ENCODE measurements around the gene OR1K1. TPM values are rescaled to one million over a fixed set of nuclear protein-coding genes. Genes with fewer than 3 reads are reported as not detected.

Gene OR1K1, protein sequence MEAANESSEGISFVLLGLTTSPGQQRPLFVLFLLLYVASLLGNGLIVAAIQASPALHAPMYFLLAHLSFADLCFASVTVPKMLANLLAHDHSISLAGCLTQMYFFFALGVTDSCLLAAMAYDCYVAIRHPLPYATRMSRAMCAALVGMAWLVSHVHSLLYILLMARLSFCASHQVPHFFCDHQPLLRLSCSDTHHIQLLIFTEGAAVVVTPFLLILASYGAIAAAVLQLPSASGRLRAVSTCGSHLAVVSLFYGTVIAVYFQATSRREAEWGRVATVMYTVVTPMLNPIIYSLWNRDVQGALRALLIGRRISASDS
- not detected for total RNA-seq

- CTCF ChIA-PET: no interaction called here
- Mint-ChIP-seq H3K4me3 (no peak within 1 kb of the TSS), H3K27me3 (no peaks in the 10 kb centered on the region), H3K9me3 (ENCODE audit: low read depth) (no peaks in the 10 kb centered on the region), H3K4me1 (no peaks in the 10 kb centered on the region), H3K36me3 (ENCODE audit: low read depth) (no peaks in the 10 kb centered on the region), H3K27ac (no peak within 1 kb of the TSS)
- no peak for ATAC-seq
- intact Hi-C loops (cut with DNase I, micrococcal nuclease): loop anchor here in 1 of 2 experiments (1.0 to 10.0 kb wide), 2 partner anchors 13 to 426 kb away; partner anchors contain the start of gene PTGS1
- DNase-seq: no peak
- POLR2A ChIA-PET: no interaction called here
Observed at GRCh38 chr9:122800066-122801060, at the start of gene OR1K1. Gene OR1K1, plus strand, starts transcription at chr9:122800123. Its CDS starts 0 bp downstream, at chr9:122800123.

- DNase-seq (no peak), ATAC-seq (no peak)
- peaks cover 3% of the 10 kb centered on the region for H3K27me3 Mint-ChIP-seq
- intact Hi-C loops (cut with DNase I, micrococcal nuclease): no loop called here
- no peak overlapping the region for H3K4me3 Mint-ChIP-seq
- ChIA-PET POLR2A (no interaction called here), CTCF (no interaction called here)
- no peak overlapping the region for H3K27ac Mint-ChIP-seq
- H3K4me1 Mint-ChIP-seq: no peaks in the 10 kb centered on the region
- H3K36me3 Mint-ChIP-seq (ENCODE audit: low read depth): peaks cover 8% of the 10 kb centered on the region
- H3K9me3 Mint-ChIP-seq (ENCODE audit: low read depth): peaks cover 23% of the 10 kb centered on the region
Observed at GRCh38 chr9:122754825-122755224, 45.1 kb upstream of the OR1K1 start.

DNA sequence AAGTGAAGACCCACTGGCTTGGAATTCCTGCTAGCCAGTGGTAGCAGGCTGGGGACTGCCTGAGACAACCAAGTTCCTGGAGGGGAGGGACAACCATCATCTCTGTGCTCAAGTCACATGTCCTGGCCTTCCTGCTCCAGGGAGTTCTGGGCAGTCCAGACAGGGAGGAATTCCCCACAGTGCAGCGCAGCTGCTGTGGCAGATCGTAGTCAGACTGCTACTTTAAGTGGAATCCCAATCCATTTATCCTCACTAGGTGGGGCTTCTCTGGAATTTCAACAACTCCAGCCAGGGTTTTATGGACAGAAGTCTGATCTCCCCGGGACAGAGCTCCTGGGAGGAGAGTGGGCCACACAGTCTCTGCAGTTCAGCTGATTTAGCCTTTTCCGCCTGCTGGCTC is 32.1 kb upstream of the OR1K1 start:
- Mint-ChIP-seq H3K27me3 (no peaks in the 10 kb centered on the region), H3K27ac (no peak overlapping the region), H3K36me3 (ENCODE audit: low read depth) (peaks cover 5% of the 10 kb centered on the region), H3K4me1 (no peaks in the 10 kb centered on the region), H3K9me3 (ENCODE audit: low read depth) (peaks cover 31% of the 10 kb centered on the region), H3K4me3 (no peak overlapping the region)
- DNase-seq: no peak
- CTCF ChIA-PET: interaction anchor here (1.1 kb wide), 1 partner anchor 35 kb away, joined by 4 read pairs; no protein-coding TSS in a partner anchor
- intact Hi-C loops (cut with DNase I, micrococcal nuclease): no loop called here
- POLR2A ChIA-PET: no interaction called here
- no peak for ATAC-seq

- peaks cover 2% of the 10 kb centered on the region for H3K36me3 Mint-ChIP-seq (ENCODE audit: low read depth)
- ATAC-seq: no peak
- DNase-seq: no peak
- no peaks in the 10 kb centered on the region for H3K4me1 Mint-ChIP-seq
- H3K27me3 Mint-ChIP-seq: no peaks in the 10 kb centered on the region
- POLR2A ChIA-PET: no interaction called here
- H3K9me3 Mint-ChIP-seq (ENCODE audit: low read depth): peaks cover 13% of the 10 kb centered on the region
- intact Hi-C loops (cut with DNase I, micrococcal nuclease): loop anchor here in 1 of 2 experiments (10.0 kb wide), 1 partner anchor 58 kb away; no protein-coding TSS in a partner anchor
- no peak overlapping the region for H3K4me3 Mint-ChIP-seq
- H3K27ac Mint-ChIP-seq: no peak overlapping the region
- CTCF ChIA-PET: no interaction called here
Observed at GRCh38 chr9:122777052-122777451, 22.9 kb upstream of the OR1K1 start.

- Mint-ChIP-seq H3K4me3 (no peak overlapping the region), H3K27me3 (no peaks in the 10 kb centered on the region), H3K36me3 (ENCODE audit: low read depth) (peaks cover 2% of the 10 kb centered on the region), H3K4me1 (no peaks in the 10 kb centered on the region), H3K9me3 (ENCODE audit: low read depth) (peaks cover 5% of the 10 kb centered on the region), H3K27ac (no peak overlapping the region)
- CTCF ChIA-PET: interaction anchor here (1.1 kb wide), 1 partner anchor 679 kb away, joined by 4 read pairs; no protein-coding TSS in a partner anchor
- POLR2A ChIA-PET: no interaction called here
- intact Hi-C loops (cut with DNase I, micrococcal nuclease): loop anchor here in 1 of 2 experiments (10.0 kb wide), 1 partner anchor 57 kb away; no protein-coding TSS in a partner anchor
- no peak for ATAC-seq
- no peak for DNase-seq
Observed at GRCh38 chr9:122777935-122778627, 21.8 kb upstream of the OR1K1 start.

- POLR2A ChIA-PET: no interaction called here
- Mint-ChIP-seq H3K4me1 (no peaks in the 10 kb centered on the region), H3K27me3 (no peaks in the 10 kb centered on the region), H3K4me3 (no peak overlapping the region), H3K27ac (no peak overlapping the region), H3K9me3 (ENCODE audit: low read depth) (no peaks in the 10 kb centered on the region), H3K36me3 (ENCODE audit: low read depth) (no peaks in the 10 kb centered on the region)
- intact Hi-C loops (cut with DNase I, micrococcal nuclease): loop anchor here in 1 of 2 experiments (10.0 kb wide), 1 partner anchor 56 kb away; no protein-coding TSS in a partner anchor
- CTCF ChIA-PET: no interaction called here
- DNase-seq: no peak
- ATAC-seq: no peak
Observed at GRCh38 chr9:122779181-122779580, 20.7 kb upstream of the OR1K1 start.

GRCh38 chr9:122780026-122780425 is 19.9 kb upstream of the OR1K1 start:
- POLR2A ChIA-PET: no interaction called here
- Mint-ChIP-seq H3K36me3 (ENCODE audit: low read depth) (no peaks in the 10 kb centered on the region), H3K27me3 (no peaks in the 10 kb centered on the region), H3K4me3 (no peak overlapping the region), H3K9me3 (ENCODE audit: low read depth) (no peaks in the 10 kb centered on the region), H3K4me1 (no peaks in the 10 kb centered on the region), H3K27ac (no peak overlapping the region)
- ATAC-seq: no peak
- intact Hi-C loops (cut with DNase I, micrococcal nuclease): no loop called here
- CTCF ChIA-PET: interaction anchor here (0.7 kb wide), 1 partner anchor 1166 kb away, joined by 3 read pairs; no protein-coding TSS in a partner anchor
- DNase-seq: no peak

GRCh38 chr9:122781671-122782070 is 18.3 kb upstream of the OR1K1 start:
- ChIA-PET CTCF (interaction anchor here (0.7 kb wide), 1 partner anchor 1603 kb away, joined by 3 read pairs; no protein-coding TSS in a partner anchor), POLR2A (no interaction called here)
- H3K4me3 Mint-ChIP-seq: no peak overlapping the region
- no peak for ATAC-seq
- H3K36me3 Mint-ChIP-seq (ENCODE audit: low read depth): no peaks in the 10 kb centered on the region
- DNase-seq: no peak
- no peaks in the 10 kb centered on the region for H3K27me3 Mint-ChIP-seq
- H3K4me1 Mint-ChIP-seq: no peaks in the 10 kb centered on the region
- H3K9me3 Mint-ChIP-seq (ENCODE audit: low read depth): no peaks in the 10 kb centered on the region
- intact Hi-C loops (cut with DNase I, micrococcal nuclease): no loop called here
- no peak overlapping the region for H3K27ac Mint-ChIP-seq

- no peaks in the 10 kb centered on the region for H3K9me3 Mint-ChIP-seq (ENCODE audit: low read depth)
- CTCF ChIA-PET: interaction anchor here (0.7 kb wide), 1 partner anchor 263 kb away, joined by 3 read pairs; no protein-coding TSS in a partner anchor
- intact Hi-C loops (cut with DNase I, micrococcal nuclease): no loop called here
- H3K4me3 Mint-ChIP-seq: no peak overlapping the region
- DNase-seq: no peak
- H3K4me1 Mint-ChIP-seq: no peaks in the 10 kb centered on the region
- H3K27ac Mint-ChIP-seq: no peak overlapping the region
- H3K36me3 Mint-ChIP-seq (ENCODE audit: low read depth): no peaks in the 10 kb centered on the region
- no peak for ATAC-seq
- no peaks in the 10 kb centered on the region for H3K27me3 Mint-ChIP-seq
- POLR2A ChIA-PET: no interaction called here
Observed at GRCh38 chr9:122785269-122785668, 14.7 kb upstream of the OR1K1 start.

DNA sequence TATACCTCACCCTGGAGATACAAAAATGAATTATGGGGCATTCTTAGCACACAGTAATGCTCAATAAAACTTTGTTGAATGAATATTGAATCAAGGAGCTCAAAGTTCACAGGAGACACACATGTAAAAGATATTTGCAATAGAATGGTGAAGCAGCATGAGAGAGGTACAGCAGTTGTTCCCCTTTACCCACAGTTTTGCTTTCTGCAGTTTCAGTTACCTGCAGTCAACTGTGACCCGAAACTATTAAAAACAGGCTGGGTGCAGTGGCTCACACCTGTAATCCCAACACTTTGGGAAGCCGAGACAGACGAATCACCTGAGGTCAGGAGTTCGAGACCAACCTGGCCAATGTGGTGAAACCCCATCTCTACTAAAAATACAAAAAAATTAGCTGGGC is 13.6 kb upstream of the OR1K1 start:
- intact Hi-C loops (cut with DNase I, micrococcal nuclease): no loop called here
- ChIA-PET POLR2A (no interaction called here), CTCF (no interaction called here)

GRCh38 chr9:122788831-122789230 is 11.1 kb upstream of the OR1K1 start, which contains the start of gene OR5C1:
Gene OR5C1, plus strand, starts transcription at chr9:122788933. Its CDS starts 0 bp downstream, at chr9:122788933.
- ATAC-seq (no peak), DNase-seq (no peak)
- Mint-ChIP-seq H3K27ac (no peak within 1 kb of the TSS), H3K9me3 (ENCODE audit: low read depth) (no peaks in the 10 kb centered on the region), H3K36me3 (ENCODE audit: low read depth) (no peaks in the 10 kb centered on the region), H3K4me3 (no peak within 1 kb of the TSS), H3K4me1 (no peaks in the 10 kb centered on the region), H3K27me3 (no peaks in the 10 kb centered on the region)
- ChIA-PET CTCF (no interaction called here), POLR2A (no interaction called here)
- intact Hi-C loops (cut with DNase I, micrococcal nuclease): no loop called here

More for the DNA sequence above, 13.6 kb upstream of the OR1K1 start:
- Mint-ChIP-seq H3K4me1 (no peaks in the 10 kb centered on the region), H3K27me3 (no peaks in the 10 kb centered on the region), H3K9me3 (ENCODE audit: low read depth) (no peaks in the 10 kb centered on the region), H3K4me3 (no peak overlapping the region), H3K27ac (no peak overlapping the region), H3K36me3 (ENCODE audit: low read depth) (no peaks in the 10 kb centered on the region)
- ATAC-seq (no peak), DNase-seq (no peak)
